NCI-H460 (cell line): ENCODE measurements around the gene CRIP1. TPM values are rescaled to one million over a fixed set of nuclear protein-coding genes. Genes with fewer than 3 reads are reported as not detected.

ENCODE experiments used
- DNase-seq: peaks from one replicate; pipeline ENCODE4 v3.0.0-alpha.2; 2016; ENCODE audit warnings: low read depth; ENCODE audit errors: extremely low read depth
- total RNA-seq: library from RNA; depleted of rRNA; stranded (reverse); fragments of >200 nt; shearing (Covaris generic); gene quantifications from 2 replicates; pipeline ENCODE4 v1.2.3, GENCODE V29; 2014

CRIP1 gene
- total RNA-seq, 1 experiment from 2014 or later, result 85.6 TPM

- no peak for DNase-seq
Measured at GRCh38 chr14:105479431-105480158, 7.1 kb upstream of the CRIP1 start.

DNA sequence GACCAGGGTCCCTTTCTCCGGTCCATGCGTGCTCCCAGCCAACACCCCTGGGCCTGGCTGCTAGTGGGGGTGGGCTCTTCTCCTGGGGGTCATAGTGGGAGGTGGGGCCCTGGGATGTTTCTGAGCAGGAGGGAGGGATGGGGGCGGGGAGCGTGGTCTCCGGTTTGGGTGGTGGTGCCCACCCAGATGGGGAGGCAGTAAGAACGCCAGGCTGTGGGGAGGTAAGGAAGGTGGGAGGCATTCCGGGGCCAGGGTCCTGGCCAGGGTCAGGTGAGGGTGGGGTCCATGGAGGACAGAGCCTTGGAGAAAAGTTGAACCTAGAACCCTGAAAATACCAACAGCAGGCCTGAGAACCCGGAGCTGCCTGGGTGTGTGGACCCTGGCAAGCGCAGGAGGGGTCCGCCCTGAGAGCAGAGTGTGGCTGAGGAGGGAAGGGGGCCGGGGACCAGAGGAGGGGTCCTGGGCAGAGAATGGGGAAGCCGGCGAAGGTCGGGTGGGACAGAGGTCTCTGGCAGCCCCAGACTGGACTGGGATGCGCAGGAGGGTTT, 6.4 kb upstream of the CRIP1 start:
- DNase-seq, result no peak

DNA sequence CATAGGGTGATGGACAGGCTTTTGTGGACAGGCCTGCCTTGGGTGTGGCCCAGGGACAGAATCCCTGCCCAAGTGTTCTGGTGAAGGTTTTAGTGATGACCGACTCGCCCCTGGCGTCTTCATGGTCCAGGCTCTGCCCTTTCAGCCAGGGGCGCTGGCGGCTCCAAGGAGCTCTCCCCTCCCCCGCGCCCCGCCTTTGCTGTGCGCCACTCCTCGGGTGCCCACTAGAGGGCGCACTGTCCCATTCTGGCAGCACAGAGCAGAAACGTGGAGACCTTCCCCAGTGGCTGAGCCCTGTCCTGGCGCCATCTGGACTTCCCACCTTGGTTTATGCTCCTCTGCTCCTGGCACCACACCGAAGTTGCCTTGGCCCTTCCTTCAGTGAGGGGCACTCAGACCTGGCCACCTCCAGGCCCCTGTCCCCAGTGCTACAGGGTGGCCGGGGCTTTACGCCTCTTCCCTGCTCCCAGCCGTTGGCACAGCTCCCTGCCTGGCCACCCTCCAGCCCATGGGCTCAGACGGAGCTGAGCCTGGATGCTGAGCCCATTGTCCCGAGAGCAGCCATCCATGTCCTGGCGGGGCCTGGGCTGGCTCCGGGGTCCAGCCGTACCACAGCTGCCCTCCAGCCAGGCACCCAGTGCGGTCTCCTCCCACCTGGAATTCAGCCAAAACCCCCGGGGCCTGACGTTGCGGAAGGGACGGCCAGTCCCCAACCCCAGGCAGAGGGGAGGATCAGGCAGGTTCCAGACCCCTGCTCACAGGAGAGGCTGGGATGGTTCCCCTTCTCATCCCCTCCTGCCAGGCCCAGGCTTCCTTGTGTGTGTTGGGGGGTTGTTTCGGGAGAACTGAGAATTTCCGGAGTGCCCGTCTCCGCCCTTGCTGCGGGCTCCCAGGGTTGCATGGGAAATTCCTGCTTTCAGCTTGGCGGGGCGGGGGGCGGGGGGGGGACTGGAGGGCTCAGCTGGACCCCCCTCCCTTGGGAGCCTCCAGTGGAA, 5.6 kb upstream of the CRIP1 start:
- DNase-seq, result peak; percentile 84

DNA sequence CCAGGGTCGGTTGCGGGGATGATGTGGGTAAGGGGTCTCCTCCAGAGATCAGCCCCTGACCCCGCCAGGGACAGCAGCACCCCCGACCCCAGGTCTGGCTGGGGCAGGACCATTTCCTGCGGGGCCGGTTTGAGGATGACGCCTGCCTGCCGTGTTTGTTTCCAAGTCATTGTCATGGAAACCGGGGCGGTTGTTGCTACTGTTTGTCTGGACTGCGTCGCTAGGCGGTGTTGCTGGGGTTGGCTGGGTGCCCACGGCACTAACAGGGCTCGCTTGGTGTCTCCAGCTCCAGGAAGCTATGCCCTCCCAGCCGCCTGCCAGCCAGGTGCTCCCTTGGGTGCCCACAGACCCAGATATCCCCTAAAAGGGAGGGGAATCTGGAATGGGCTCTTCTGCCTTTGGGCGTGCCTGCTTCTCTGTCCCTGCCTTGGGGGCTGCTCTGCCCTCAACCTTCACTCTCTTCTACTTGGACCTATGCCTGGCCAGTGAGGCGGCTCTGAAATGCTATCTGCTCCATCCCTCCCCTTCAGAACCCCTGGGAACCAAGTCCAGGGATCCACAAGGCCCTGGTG, 4.7 kb upstream of the CRIP1 start:
- peak; percentile 93 for DNase-seq

- DNase-seq, result no peak
Measured at GRCh38 chr14:105482486-105483110, 4.1 kb upstream of the CRIP1 start.

DNA sequence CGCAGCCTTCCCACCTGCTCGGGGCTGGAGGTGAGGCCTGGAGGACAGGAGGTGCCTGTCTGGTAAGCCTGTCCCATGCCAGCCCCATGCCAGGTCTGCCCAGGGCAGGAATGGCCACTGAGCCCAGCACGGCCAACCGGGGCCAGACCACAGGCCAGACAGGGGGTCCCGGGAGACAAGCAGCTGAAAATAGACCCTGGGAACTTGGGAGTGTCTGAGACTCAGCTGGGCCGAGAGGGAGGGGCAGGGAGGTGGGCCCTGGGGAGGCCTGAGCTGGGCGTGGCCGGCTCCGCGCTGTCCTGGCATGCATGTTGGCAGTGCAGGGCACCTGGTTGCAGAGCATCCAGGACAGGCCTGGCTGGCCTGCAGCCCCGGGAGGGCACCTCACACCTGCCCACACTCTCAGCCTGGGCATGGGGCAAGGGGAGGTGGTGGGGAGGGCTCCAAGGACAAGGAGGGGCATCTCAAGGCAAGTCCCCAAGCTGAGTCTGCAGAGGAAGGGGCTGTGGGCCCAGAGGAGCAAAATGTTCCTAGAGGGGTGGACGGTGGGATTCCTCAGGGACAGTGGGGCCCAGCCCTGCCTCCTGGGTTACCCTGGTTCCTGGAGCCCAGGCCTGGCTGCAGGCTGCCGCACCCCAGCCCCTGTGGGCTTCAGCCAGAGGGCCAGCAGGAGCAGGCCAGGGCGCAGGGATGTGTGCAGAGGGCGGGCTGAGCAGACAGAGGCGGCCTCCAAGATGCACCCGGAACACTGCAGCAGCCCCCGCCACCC, 3.2 kb upstream of the CRIP1 start:
- no peak for DNase-seq

GRCh38 chr14:105484069-105484996, 2.4 kb upstream of the CRIP1 start:
- no peak for DNase-seq

GRCh38 chr14:105484997-105485393, 1.7 kb upstream of the CRIP1 start:
- no peak for DNase-seq

- DNase-seq, result peak; percentile 67
Measured at GRCh38 chr14:105485739-105486162, 935 bp upstream of the CRIP1 start.

DNA sequence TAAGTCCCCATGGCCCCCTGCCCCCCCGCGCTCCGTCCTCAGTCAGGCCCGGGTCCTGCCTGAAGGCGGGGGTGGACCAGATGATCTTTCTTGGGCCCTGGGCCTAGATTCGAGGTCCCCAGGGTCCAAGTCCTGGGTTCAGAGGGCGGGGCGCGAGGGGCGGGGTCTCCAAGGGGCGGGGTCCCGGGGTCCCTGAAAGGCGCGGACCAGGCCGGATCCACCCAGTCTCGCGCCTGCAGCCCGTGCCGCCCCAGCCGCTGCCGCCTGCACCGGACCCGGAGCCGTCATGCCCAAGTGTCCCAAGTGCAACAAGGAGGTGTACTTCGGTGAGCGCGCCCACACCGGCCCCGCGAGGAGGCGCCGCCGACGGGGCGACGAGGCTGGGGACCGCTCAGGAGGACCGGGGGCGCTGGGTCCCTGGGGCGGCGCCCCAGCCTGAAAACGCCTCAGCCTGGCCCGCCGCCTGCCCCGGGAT, 325 bp downstream of the CRIP1 start:
- peak; percentile 45 for DNase-seq

DNA sequence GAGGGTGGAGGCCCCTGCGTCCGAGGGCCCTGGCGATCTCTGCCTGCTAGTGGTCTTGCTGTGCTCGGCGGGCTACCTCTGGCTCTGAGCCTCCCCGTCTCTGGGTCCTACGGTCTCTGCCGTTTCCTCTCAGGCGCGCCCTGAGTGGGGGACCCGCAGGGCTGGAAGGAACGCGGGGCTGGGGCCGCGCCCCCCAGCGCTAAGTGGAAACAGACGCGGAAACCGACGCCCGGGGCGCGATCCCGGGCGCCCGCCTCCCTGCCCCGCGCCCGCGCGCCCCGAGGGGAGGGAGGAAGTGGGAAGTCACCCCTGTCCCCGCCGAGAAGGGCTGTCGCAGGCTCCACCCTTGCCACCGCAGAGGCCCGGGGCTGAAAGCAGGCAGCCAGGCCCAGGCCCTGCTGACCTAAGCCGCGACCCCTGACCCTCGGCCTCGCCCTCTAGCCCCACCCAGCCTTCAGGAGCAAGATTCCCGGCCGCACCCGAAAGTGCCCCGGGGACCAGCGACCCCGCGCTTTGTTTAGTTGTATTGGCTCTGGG, 831 bp downstream of the CRIP1 start:
- DNase-seq, result no peak

DNA sequence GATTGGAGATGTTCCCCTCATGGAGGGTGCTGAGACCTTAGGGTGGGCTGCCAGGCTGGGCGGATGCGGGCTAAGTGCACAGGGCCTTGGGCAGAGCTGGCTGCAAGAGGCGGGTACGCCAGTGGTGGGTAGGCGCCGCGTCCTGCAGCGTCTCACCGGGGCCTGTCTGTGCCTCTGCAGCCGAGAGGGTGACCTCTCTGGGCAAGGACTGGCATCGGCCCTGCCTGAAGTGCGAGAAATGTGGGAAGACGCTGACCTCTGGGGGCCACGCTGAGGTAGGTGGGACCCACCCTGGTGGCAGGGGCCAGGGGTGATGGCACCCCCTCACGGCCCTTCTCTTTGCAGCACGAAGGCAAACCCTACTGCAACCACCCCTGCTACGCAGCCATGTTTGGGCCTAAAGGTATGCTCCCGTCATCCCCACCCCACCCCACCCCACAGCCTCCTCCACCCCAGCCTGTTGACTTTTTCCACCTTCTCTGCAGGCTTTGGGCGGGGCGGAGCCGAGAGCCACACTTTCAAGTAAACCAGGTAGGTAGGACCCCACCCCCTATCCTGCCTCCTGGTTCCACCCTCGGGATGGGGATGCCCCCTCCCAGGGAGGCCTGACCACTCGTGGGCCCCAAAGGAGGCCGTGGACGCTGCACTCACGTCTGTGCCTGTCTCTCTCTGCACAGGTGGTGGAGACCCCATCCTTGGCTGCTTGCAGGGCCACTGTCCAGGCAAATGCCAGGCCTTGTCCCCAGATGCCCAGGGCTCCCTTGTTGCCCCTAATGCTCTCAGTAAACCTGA, 1.5 kb downstream of the CRIP1 start:
- no peak for DNase-seq

GRCh38 chr14:105488781-105489541, 2.3 kb downstream of the CRIP1 start:
- DNase-seq, result no peak

GRCh38 chr14:105489542-105490266, 3.0 kb downstream of the CRIP1 start:
- DNase-seq, result peak; percentile 85

GRCh38 chr14:105490267-105490571, 3.5 kb downstream of the CRIP1 start:
- DNase-seq, result no peak
